HL-60/S4 treated with retinoic acid at 250 ng/mL for 4 days and 3 days (cell line): Measurements from ENCODE around the gene SORCS3.

Experiments used
- in situ Hi-C: fragments of 300-500 bp; cut with MboI; formaldehyde crosslinking; loops from 2 replicates; pipeline ENCODE4 v1.7.0; 2022; ENCODE audit warnings: low sequenced_read_pairs

The SORCS3 gene

GRCh38 chr10:104642658-104643302 is 1.7 kb downstream of the SORCS3 start:
- in situ Hi-C loops, result no loop called here

GRCh38 chr10:104643303-104643663 is 2.2 kb downstream of the SORCS3 start:
- in situ Hi-C loops, result no loop called here

- in situ Hi-C loops, result no loop called here
Observed at GRCh38 chr10:104646146-104646545, 5.1 kb downstream of the SORCS3 start.

- in situ Hi-C loops, result no loop called here
Observed at GRCh38 chr10:104648421-104648820, 7.3 kb downstream of the SORCS3 start.

- in situ Hi-C loops, result no loop called here
Observed at GRCh38 chr10:104650072-104650471, 9.0 kb downstream of the SORCS3 start.

GRCh38 chr10:104650635-104651331 is 9.7 kb downstream of the SORCS3 start:
- in situ Hi-C loops, result no loop called here

- in situ Hi-C loops, result no loop called here
Observed at GRCh38 chr10:104657036-104657435, 15.9 kb downstream of the SORCS3 start.

GRCh38 chr10:104657457-104657856 is 16.4 kb downstream of the SORCS3 start:
- in situ Hi-C loops, result no loop called here

GRCh38 chr10:104658067-104658466 is 17.0 kb downstream of the SORCS3 start:
- in situ Hi-C loops, result no loop called here

- in situ Hi-C loops, result no loop called here
Observed at GRCh38 chr10:104659809-104660208, 18.7 kb downstream of the SORCS3 start.

GRCh38 chr10:104663076-104663475 is 22.0 kb downstream of the SORCS3 start:
- in situ Hi-C loops, result no loop called here

GRCh38 chr10:104663563-104663962 is 22.5 kb downstream of the SORCS3 start:
- in situ Hi-C loops, result no loop called here

GRCh38 chr10:104664205-104664604 is 23.1 kb downstream of the SORCS3 start:
- in situ Hi-C loops, result no loop called here

GRCh38 chr10:104665174-104665573 is 24.1 kb downstream of the SORCS3 start:
- in situ Hi-C loops, result no loop called here

GRCh38 chr10:104666106-104666505 is 25.0 kb downstream of the SORCS3 start:
- in situ Hi-C loops, result no loop called here

GRCh38 chr10:104676874-104677273 is 35.8 kb downstream of the SORCS3 start:
- in situ Hi-C loops, result no loop called here

GRCh38 chr10:104678658-104679057 is 37.6 kb downstream of the SORCS3 start:
- in situ Hi-C loops, result no loop called here

GRCh38 chr10:104680467-104681401 is 39.6 kb downstream of the SORCS3 start:
- in situ Hi-C loops, result no loop called here

- in situ Hi-C loops, result no loop called here
Observed at GRCh38 chr10:104681485-104681884, 40.4 kb downstream of the SORCS3 start.

- in situ Hi-C loops, result no loop called here
Observed at GRCh38 chr10:104683567-104683966, 42.5 kb downstream of the SORCS3 start.

GRCh38 chr10:104686829-104687228 is 45.7 kb downstream of the SORCS3 start:
- in situ Hi-C loops, result no loop called here
